ENCODE data around the gene JCAD.

GRCh38 chr10:29982997-29983648, 76.3 kb downstream of the JCAD start:
- TF ChIP-seq TSHZ1 (CRISPR knock-in tag; IDR thresholded peaks at IDR 0.05) (no peak), SIRT6 (IDR thresholded peaks at IDR 0.05; ENCODE audit: low read depth, low read length) (no peak), CTCF (IDR thresholded peaks at IDR 0.05 in 2 of 3, conservative IDR thresholded peaks at IDR 0.05 in 1 of 3; ENCODE audit: insufficient read depth in 2 of 3, low read depth in 1 of 3, low read length in 3 of 3) (no peak), USF2 (CRISPR knock-in tag; IDR thresholded peaks at IDR 0.05) (no peak), ZNF124 (CRISPR knock-in tag; IDR thresholded peaks at IDR 0.05) (no peak), MLX (CRISPR knock-in tag; conservative IDR thresholded peaks at IDR 0.05) (no peak), NFE2L1 (tag; IDR thresholded peaks at IDR 0.05; ENCODE audit: borderline replicate concordance, low read depth) (no peak), MITF (IDR thresholded peaks at IDR 0.05) (no peak), NRF1 (conservative IDR thresholded peaks at IDR 0.05 in 1 of 2, IDR thresholded peaks at IDR 0.05 in 1 of 2) (no peak), PRDM10 (IDR thresholded peaks at IDR 0.05; ENCODE audit: partially characterized antibody) (no peak), BRCA1 (IDR thresholded peaks at IDR 0.05) (no peak), BRCA1 (CRISPR knock-in tag; IDR thresholded peaks at IDR 0.05) (no peak), POLR2AphosphoS2 (IDR thresholded peaks at IDR 0.05; ENCODE audit: low read length) (no peak)

Data from K562 (cell line).